HCT116 (cell line): ENCODE measurements around the gene SWT1. TPM values are rescaled to one million over a fixed set of nuclear protein-coding genes. Genes with fewer than 3 reads are reported as not detected.

ENCODE experiments used
- ATAC-seq: fragments of 200-7000 bp; cut with Tn5 transposase; 2 replicates; pipeline ENCODE4 v1.9.1; 2020; ENCODE audit warnings: mild to moderate bottlenecking, moderate library complexity
- BruUV-seq: library from RNA; stranded (reverse); fragments of 400-500 nt; replicated peaks from 2 replicates; lab custom pipeline; 2021; lab: Mats Ljungman, UMichigan
- CTCF ChIA-PET: fragments of 300-600 bp; sonication (Branson Sonifier 250); formaldehyde crosslinking; loops from one replicate; lab custom pipeline; 2021; ENCODE audit warnings: antibody characterized with exemption; lab: Charles Lee
- POLR2A ChIA-PET: fragments of 300-600, 350-600 bp; sonication (Branson Sonifier 250); formaldehyde crosslinking; loops from one replicate; lab custom pipeline; 2021; ENCODE audit warnings: antibody characterized with exemption; lab: Charles Lee
- RAD21 ChIA-PET, 2 experiments: fragments of 300-600 bp; sonication (Branson Sonifier 250); formaldehyde crosslinking; loops; one replicate each; lab custom pipeline; 2023; ENCODE audit warnings: low total read pairs in 2 of 2; ENCODE audit not compliant: uncharacterized antibody in 2 of 2, unreplicated experiment in 2 of 2, low non-redundant PET in 1 of 2; lab: Charles Lee
- DNase-seq: peaks from one replicate; pipeline ENCODE4 v3.0.0-alpha.2; 2010; ENCODE audit warnings: low read depth, low spot score
- H2AFZ ChIP-seq: fragments of 200-600 bp; shearing (Covaris generic), sonication (generic); 2 replicates; pipeline ENCODE4 v1.6.1; 2017; ENCODE audit warnings: low read depth, mixed run types, mixed read lengths, antibody characterized with exemption, low read length; ENCODE audit not compliant: poor library complexity, severe bottlenecking
- H3K27ac ChIP-seq: 2 replicates; pipeline ENCODE4 v1.5.1; 2012; ENCODE audit warnings: low read depth, low read length
- H3K27me3 ChIP-seq: fragments of 200-600 bp; sonication (generic); 2 replicates; pipeline ENCODE4 v1.6.1; 2016; ENCODE audit warnings: mixed run types, low read length, mixed read lengths; ENCODE audit not compliant: insufficient read depth
- H3K36me3 ChIP-seq, 2 experiments: fragments of 200-500 bp in 1 of 2; fragments of 200-600 bp in 1 of 2; sonication (Bioruptor generic) in 1 of 2; sonication (generic) in 1 of 2; 2 replicates each; pipeline versions ENCODE4 v1.5.1 to v1.6.1; 2014 to 2016; ENCODE audit warnings: low read length in 2 of 2, inconsistent platforms in 1 of 2, mixed read lengths in 1 of 2, mixed run types in 1 of 2; ENCODE audit not compliant: insufficient read depth in 2 of 2, control insufficient read depth in 1 of 2
- H3K4me1 ChIP-seq, 2 experiments: fragments of 200-600 bp in 1 of 2; sonication (generic) in 1 of 2; 2 replicates each; pipeline versions ENCODE4 v1.5.1 to v1.6.1; 2012 to 2017; ENCODE audit warnings: low read length in 2 of 2, inconsistent platforms in 1 of 2, mild to moderate bottlenecking in 1 of 2, mixed read lengths in 1 of 2, mixed run types in 1 of 2, moderate library complexity in 1 of 2; ENCODE audit not compliant: insufficient read depth in 2 of 2, control insufficient read depth in 1 of 2
- H3K4me2 ChIP-seq: fragments of 200-600 bp; sonication (generic); 2 replicates; pipeline ENCODE4 v1.6.1; 2017; ENCODE audit warnings: mixed run types, low read length, mixed read lengths
- H3K4me3 ChIP-seq, 2 experiments: fragments of 200-600 bp in 1 of 2; sonication (generic) in 1 of 2; replicated peaks in 1 of 2; 2 replicates each; pipeline ENCODE4 v1.5.1; 2011 to 2016; ENCODE audit warnings: low read length in 2 of 2, control low read depth in 1 of 2, low read depth in 1 of 2, mild to moderate bottlenecking in 1 of 2, mixed read lengths in 1 of 2, mixed run types in 1 of 2
- H3K79me2 ChIP-seq: fragments of 200-600 bp; sonication (generic); 2 replicates; pipeline ENCODE4 v1.6.1; 2017; ENCODE audit warnings: mild to moderate bottlenecking, mixed run types, low read length, moderate library complexity, mixed read lengths; ENCODE audit not compliant: insufficient read depth
- H3K9ac ChIP-seq: fragments of 200-600 bp; sonication (generic); 2 replicates; pipeline ENCODE4 v1.6.1; 2016; ENCODE audit warnings: low read length, mixed read lengths
- H3K9me2 ChIP-seq: fragments of 200-600 bp; sonication (generic), shearing (Covaris generic); 2 replicates; pipeline ENCODE4 v1.6.1; 2017; ENCODE audit warnings: mixed run types, mild to moderate bottlenecking, moderate library complexity; ENCODE audit not compliant: insufficient read depth
- H3K9me3 ChIP-seq, 2 experiments: fragments of 200-500 bp in 1 of 2; fragments of 200-600 bp in 1 of 2; sonication (Bioruptor generic) in 1 of 2; sonication (generic) in 1 of 2; 2 replicates each; pipeline ENCODE4 v1.6.1; 2014 to 2017; ENCODE audit warnings: low read length in 2 of 2, mixed read lengths in 2 of 2, inconsistent platforms in 1 of 2, low read depth in 1 of 2, mild to moderate bottlenecking in 1 of 2, mixed run types in 1 of 2, moderate library complexity in 1 of 2; ENCODE audit not compliant: control insufficient read depth in 1 of 2, insufficient read depth in 1 of 2
- H4K20me1 ChIP-seq: fragments of 200-600 bp; sonication (generic), shearing (Covaris generic); 2 replicates; pipeline ENCODE4 v1.6.1; 2017; ENCODE audit warnings: mixed run types, mild to moderate bottlenecking, moderate library complexity; ENCODE audit not compliant: insufficient read depth
- CBX3 ChIP-seq: IDR thresholded peaks from 2 replicates; pipeline ENCODE4 v1.6.1; 2012; ENCODE audit warnings: low read depth
- EGR1 ChIP-seq: IDR thresholded peaks from 2 replicates; pipeline ENCODE4 v1.6.1; 2012; ENCODE audit warnings: low read depth
- EZH2 ChIP-seq: fragments of 200-600 bp; sonication (generic); IDR thresholded peaks from 2 replicates; pipeline ENCODE4 v1.6.1; 2017; ENCODE audit warnings: antibody characterized with exemption, mixed run types
- EZH2phosphoT487 ChIP-seq: fragments of 200-600 bp; IDR thresholded peaks from 2 replicates; pipeline ENCODE4 v1.6.1; 2018; ENCODE audit warnings: antibody characterized with exemption, borderline replicate concordance
- FOSL1 ChIP-seq: IDR thresholded peaks from 2 replicates; pipeline ENCODE4 v1.6.1; 2012; ENCODE audit warnings: low read depth
- JUND ChIP-seq: IDR thresholded peaks from 2 replicates; pipeline ENCODE4 v1.6.1; 2012
- POLR2A ChIP-seq: IDR thresholded peaks from 2 replicates; pipeline ENCODE4 v1.7.0; 2011; ENCODE audit warnings: borderline replicate concordance; ENCODE audit not compliant: insufficient read depth, insufficient read length; ENCODE audit errors: extremely low read depth
- POLR2AphosphoS5 ChIP-seq: IDR thresholded peaks from 2 replicates; pipeline ENCODE4 v1.6.1; 2011; ENCODE audit warnings: mild to moderate bottlenecking, low read depth, low read length, moderate library complexity
- RAD21 ChIP-seq: IDR thresholded peaks from 2 replicates; pipeline ENCODE4 v1.6.1; 2012; ENCODE audit warnings: low read depth, mild to moderate bottlenecking
- SIN3A ChIP-seq: IDR thresholded peaks from 2 replicates; pipeline ENCODE4 v1.6.1; 2012; ENCODE audit warnings: low read depth
- SP1 ChIP-seq: IDR thresholded peaks from 2 replicates; pipeline ENCODE4 v1.6.1; 2012; ENCODE audit warnings: low read depth
- SRF ChIP-seq: IDR thresholded peaks from 2 replicates; pipeline ENCODE4 v1.6.1; 2012; ENCODE audit warnings: low read depth
- TCF7L2 ChIP-seq: IDR thresholded peaks from 2 replicates; pipeline ENCODE4 v1.7.0; 2011; ENCODE audit warnings: borderline replicate concordance, inconsistent platforms; ENCODE audit not compliant: insufficient read depth, insufficient read length; ENCODE audit errors: extremely low read depth
- YY1 ChIP-seq: IDR thresholded peaks from 2 replicates; pipeline ENCODE4 v1.6.1; 2011; ENCODE audit warnings: low read length, low read depth, moderate library complexity, mild to moderate bottlenecking; ENCODE audit not compliant: insufficient replicate concordance; ENCODE audit errors: extremely low read depth
- ZFX ChIP-seq: fragments of 450-650 bp; IDR thresholded peaks from 2 replicates; pipeline ENCODE4 v1.6.1; 2017
- ZNF274 ChIP-seq: fragments of 200-500 bp; sonication (Bioruptor generic); IDR thresholded peaks from 2 replicates; pipeline ENCODE4 v1.6.1; 2014; ENCODE audit warnings: mild to moderate bottlenecking, low read depth, low read length, inconsistent platforms
- intact Hi-C: fragments of 100-400 bp; cut with micrococcal nuclease; formaldehyde crosslinking; loops from 2 replicates; pipeline ENCODE4 v1.10.0; 2022
- total RNA-seq: library from RNA; stranded (reverse); gene quantifications from one replicate; pipeline ENCODE4 v1.2.1, GENCODE V29; 2021; ENCODE audit not compliant: unreplicated experiment
- TF ChIP-seq, protein P1 (sequence below): IDR thresholded peaks from 2 replicates; pipeline ENCODE4 v1.6.1; 2012
- TF ChIP-seq, protein P2 (sequence below): IDR thresholded peaks from 2 replicates; pipeline ENCODE4 v1.6.1; 2012
- TF ChIP-seq, protein P3 (sequence below): IDR thresholded peaks from 2 replicates; pipeline ENCODE4 v1.6.1; 2011; ENCODE audit warnings: mild to moderate bottlenecking, low read length, moderate library complexity; ENCODE audit not compliant: insufficient replicate concordance; ENCODE audit errors: extremely low read depth
- TF ChIP-seq, protein P4 (sequence below): IDR thresholded peaks from 2 replicates; pipeline ENCODE4 v1.6.1; 2012; ENCODE audit warnings: low read depth

The SWT1 gene
- total RNA-seq, 1 experiment from 2014 or later = 3.3 TPM

DNA sequence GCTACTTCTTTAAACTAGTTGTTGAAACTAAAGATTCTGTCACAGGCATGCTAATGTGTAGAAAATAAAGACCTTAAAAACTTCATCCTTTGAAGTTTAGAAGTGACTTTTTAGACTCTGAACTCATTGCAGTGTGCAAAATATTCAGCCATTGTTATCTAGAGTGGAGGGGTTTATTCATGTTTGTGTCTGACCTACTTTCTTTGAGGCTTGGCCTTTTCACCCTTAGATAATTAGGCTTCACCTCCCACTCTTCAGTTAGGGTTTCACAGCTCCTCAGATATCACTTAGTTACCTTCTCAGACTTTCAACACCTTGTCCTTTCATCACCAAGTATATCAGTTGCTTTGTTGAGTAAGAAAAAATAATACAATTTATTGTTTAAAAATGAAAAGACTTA, 84.2 kb downstream of the SWT1 start:
- H3K4me1 ChIP-seq = 0 out of 4 replicates have a peak, but pooled peaks cover 0 to 4% of the 10 kb centered on the region in 2 experiments
- RAD21 ChIA-PET = no interaction called here
- H3K79me2 ChIP-seq = no peaks in the 10 kb centered on the region
- no peak overlapping the region for H3K4me2 ChIP-seq
- ATAC-seq = no peak
- DNase-seq = no peak
- H4K20me1 ChIP-seq = no peaks in the 10 kb centered on the region
- H3K27me3 ChIP-seq = no peaks in the 10 kb centered on the region
- no TSS peak for BruUV-seq
- TF ChIP-seq RAD21 (no peak), FOSL1 (no peak), EZH2phosphoT487 (no peak), ZFX (no peak), YY1 (no peak), POLR2AphosphoS5 (no peak), POLR2A (no peak), JUND (no peak), EGR1 (no peak), EZH2 (no peak), SP1 (no peak), TCF7L2 (no peak), CBX3 (no peak), ZNF274 (no peak), SRF (no peak), SIN3A (no peak)
- TF ChIP-seq, protein P1, sequence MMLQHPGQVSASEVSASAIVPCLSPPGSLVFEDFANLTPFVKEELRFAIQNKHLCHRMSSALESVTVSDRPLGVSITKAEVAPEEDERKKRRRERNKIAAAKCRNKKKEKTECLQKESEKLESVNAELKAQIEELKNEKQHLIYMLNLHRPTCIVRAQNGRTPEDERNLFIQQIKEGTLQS = no peak
- TF ChIP-seq, protein P2, sequence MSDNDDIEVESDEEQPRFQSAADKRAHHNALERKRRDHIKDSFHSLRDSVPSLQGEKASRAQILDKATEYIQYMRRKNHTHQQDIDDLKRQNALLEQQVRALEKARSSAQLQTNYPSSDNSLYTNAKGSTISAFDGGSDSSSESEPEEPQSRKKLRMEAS = no peak
- TF ChIP-seq, protein P3, sequence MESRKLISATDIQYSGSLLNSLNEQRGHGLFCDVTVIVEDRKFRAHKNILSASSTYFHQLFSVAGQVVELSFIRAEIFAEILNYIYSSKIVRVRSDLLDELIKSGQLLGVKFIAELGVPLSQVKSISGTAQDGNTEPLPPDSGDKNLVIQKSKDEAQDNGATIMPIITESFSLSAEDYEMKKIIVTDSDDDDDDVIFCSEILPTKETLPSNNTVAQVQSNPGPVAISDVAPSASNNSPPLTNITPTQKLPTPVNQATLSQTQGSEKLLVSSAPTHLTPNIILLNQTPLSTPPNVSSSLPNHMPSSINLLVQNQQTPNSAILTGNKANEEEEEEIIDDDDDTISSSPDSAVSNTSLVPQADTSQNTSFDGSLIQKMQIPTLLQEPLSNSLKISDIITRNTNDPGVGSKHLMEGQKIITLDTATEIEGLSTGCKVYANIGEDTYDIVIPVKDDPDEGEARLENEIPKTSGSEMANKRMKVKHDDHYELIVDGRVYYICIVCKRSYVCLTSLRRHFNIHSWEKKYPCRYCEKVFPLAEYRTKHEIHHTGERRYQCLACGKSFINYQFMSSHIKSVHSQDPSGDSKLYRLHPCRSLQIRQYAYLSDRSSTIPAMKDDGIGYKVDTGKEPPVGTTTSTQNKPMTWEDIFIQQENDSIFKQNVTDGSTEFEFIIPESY = no peak
- TF ChIP-seq, protein P4, sequence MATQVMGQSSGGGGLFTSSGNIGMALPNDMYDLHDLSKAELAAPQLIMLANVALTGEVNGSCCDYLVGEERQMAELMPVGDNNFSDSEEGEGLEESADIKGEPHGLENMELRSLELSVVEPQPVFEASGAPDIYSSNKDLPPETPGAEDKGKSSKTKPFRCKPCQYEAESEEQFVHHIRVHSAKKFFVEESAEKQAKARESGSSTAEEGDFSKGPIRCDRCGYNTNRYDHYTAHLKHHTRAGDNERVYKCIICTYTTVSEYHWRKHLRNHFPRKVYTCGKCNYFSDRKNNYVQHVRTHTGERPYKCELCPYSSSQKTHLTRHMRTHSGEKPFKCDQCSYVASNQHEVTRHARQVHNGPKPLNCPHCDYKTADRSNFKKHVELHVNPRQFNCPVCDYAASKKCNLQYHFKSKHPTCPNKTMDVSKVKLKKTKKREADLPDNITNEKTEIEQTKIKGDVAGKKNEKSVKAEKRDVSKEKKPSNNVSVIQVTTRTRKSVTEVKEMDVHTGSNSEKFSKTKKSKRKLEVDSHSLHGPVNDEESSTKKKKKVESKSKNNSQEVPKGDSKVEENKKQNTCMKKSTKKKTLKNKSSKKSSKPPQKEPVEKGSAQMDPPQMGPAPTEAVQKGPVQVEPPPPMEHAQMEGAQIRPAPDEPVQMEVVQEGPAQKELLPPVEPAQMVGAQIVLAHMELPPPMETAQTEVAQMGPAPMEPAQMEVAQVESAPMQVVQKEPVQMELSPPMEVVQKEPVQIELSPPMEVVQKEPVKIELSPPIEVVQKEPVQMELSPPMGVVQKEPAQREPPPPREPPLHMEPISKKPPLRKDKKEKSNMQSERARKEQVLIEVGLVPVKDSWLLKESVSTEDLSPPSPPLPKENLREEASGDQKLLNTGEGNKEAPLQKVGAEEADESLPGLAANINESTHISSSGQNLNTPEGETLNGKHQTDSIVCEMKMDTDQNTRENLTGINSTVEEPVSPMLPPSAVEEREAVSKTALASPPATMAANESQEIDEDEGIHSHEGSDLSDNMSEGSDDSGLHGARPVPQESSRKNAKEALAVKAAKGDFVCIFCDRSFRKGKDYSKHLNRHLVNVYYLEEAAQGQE = no peak
- no peak overlapping the region for H3K27ac ChIP-seq
- POLR2A ChIA-PET = interaction anchor here (1.5 kb wide), 1 partner anchor 76 kb away, joined by 3 read pairs; the partner anchor contains the start of gene IVNS1ABP
- H2AFZ ChIP-seq = no peak overlapping the region
- H3K9ac ChIP-seq = no peak overlapping the region
- H3K4me3 ChIP-seq = no peak overlapping the region
- CTCF ChIA-PET = no interaction called here
- no peaks in the 10 kb centered on the region for H3K36me3 ChIP-seq
- no peaks in the 10 kb centered on the region for H3K9me2 ChIP-seq
- intact Hi-C loops = loop anchor here (5.0 kb wide), 1 partner anchor 431 kb away; no protein-coding TSS in a partner anchor
- H3K9me3 ChIP-seq = no peaks in the 10 kb centered on the region
